ENCODE data around the gene DDX24.

GRCh38 chr14:94005324-94006073 lies 75.5 kb downstream of the DDX24 start:
- TF ChIP-seq CTCF (conservative IDR thresholded peaks at IDR 0.05) (peak; percentile 49; the same call in 1 of the 2 replicates), EZH2 (IDR thresholded peaks at IDR 0.05; ENCODE audit: low read depth) (no peak)
